ENCODE data around the gene RAD50.

Gene RAD50

DNA sequence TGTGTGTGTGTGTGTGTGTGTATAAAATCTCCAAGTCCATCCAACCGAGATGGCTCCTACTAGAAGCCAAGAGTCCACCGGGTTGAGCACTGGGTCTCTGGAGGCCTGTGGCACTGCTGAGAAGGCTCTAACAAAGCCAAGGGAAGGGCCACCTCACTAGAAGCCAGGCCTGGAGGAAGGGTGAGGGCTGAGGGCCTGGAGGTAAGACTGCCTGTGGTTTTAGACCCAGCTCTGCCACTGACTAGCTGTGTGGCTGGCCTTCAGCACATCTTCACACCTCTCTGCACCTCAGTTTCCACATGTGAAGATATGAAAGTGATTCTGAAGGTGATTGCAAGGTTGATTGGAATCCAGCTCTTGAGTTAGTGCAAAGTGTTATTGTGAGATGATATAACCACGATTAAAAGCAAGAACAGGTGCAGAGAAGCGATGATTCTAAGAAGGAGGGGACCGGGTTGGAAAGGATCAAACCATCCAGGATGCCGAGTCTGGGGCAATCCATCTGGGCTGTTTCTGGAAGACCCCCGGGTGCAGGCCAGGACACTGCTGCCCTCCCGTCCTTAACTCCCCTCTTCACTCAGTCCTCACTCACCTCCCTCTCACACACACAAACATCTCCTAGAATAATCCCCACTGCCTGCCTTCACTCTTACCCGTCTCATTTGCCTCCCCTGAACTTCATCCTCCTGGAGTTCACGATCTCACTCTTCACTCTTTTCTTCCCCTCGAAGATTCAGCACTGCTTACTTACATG, 119.3 kb downstream of the RAD50 start:
- no peaks in the 10 kb centered on the region for H3K4me1 Mint-ChIP-seq (ENCODE audit: low read depth)
- H3K27me3 Mint-ChIP-seq = no peaks in the 10 kb centered on the region
- H3K27ac Mint-ChIP-seq = no peak overlapping the region
- intact Hi-C loops (cut with micrococcal nuclease) = no loop called here
- no peak overlapping the region for H3K4me3 Mint-ChIP-seq
- no peaks in the 10 kb centered on the region for H3K36me3 Mint-ChIP-seq (ENCODE audit: low read depth)
- H3K9me3 Mint-ChIP-seq = no peaks in the 10 kb centered on the region

DNA sequence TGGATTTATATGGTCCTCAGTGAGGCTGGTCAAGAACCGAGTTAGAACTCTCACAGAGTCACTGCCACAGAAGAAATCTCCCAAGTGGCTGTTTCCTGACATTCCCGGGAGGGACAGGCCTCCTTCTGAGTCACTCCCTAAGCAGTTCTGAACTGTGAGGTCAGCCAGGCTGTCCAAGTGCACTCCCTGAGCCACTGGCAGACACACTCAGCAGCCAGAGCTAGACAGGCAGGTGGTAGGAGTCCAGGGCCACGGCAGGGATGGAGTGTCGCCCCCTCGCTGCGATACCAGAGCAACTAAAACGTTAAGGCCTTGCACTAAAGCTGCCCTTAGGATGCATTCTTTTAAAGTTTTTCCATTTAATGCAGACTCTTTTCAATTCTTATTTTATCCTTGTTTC, 120.4 kb downstream of the RAD50 start:
- no peak overlapping the region for H3K4me3 Mint-ChIP-seq
- H3K27ac Mint-ChIP-seq = no peak overlapping the region
- H3K27me3 Mint-ChIP-seq = no peaks in the 10 kb centered on the region
- no peaks in the 10 kb centered on the region for H3K36me3 Mint-ChIP-seq (ENCODE audit: low read depth)
- H3K4me1 Mint-ChIP-seq (ENCODE audit: low read depth) = no peaks in the 10 kb centered on the region
- H3K9me3 Mint-ChIP-seq = no peaks in the 10 kb centered on the region
- intact Hi-C loops (cut with micrococcal nuclease) = no loop called here

DNA sequence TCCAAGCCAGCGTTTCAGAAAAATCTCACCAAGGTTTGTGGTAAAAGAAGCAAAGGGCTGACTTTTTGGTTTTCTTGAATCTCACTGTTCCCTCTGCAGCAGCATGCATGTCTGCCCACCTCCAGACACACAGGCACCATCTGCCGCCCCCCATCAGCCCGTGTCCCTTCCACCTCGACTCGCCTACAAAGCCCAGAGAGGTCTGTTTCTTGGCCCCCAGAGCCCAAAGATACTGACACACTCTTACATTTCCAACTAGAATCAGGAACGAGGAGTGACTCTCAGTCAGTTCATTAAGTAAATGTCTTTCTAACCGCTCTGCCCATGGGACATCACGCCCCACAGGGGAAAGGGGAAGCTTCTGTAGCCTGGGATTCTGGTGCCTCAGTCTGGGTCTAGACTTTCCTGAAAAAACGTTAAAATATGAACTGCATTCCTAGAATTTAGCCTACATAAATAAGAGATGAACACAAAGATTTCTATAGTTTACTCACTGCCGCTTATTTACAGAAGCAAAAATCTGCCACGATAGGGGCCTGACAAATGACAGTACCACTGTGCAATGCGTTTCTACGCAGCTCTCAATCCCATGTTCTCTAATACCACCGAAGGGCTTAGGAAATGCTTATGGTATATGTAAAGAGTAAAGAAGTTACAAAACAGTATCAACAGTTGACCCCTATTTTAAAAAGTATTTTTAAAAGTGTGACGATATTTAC, 121.1 kb downstream of the RAD50 start:
- intact Hi-C loops (cut with micrococcal nuclease) = no loop called here
- no peaks in the 10 kb centered on the region for H3K9me3 Mint-ChIP-seq

DNA sequence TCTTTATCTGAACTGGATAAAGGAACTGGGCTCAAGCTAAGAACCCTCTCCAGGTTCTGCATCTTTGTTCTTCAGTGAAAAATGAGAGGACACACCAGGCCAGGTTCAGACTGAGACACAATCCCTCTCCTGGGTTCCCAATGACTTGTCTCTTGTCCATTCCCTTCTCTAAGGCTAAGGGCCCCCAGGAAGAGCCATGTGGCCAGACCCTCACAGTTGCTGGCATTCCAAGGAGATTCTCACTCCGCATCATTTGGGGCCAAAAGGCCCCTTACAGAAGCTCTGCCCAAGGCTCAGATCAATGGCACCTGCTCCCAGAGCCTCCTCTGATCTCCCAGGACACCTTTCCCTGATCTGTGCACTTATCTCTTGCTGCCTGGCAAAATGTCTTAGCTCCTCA, 122.0 kb downstream of the RAD50 start:
- Mint-ChIP-seq H3K27ac (no peak overlapping the region), H3K27me3 (no peaks in the 10 kb centered on the region), H3K4me3 (no peak overlapping the region), H3K4me1 (ENCODE audit: low read depth) (no peaks in the 10 kb centered on the region), H3K9me3 (no peaks in the 10 kb centered on the region), H3K36me3 (ENCODE audit: low read depth) (no peaks in the 10 kb centered on the region)
- intact Hi-C loops (cut with micrococcal nuclease) = no loop called here

More for the DNA sequence above, 121.1 kb downstream of the RAD50 start:
- H3K27ac Mint-ChIP-seq = no peak overlapping the region
- no peaks in the 10 kb centered on the region for H3K27me3 Mint-ChIP-seq
- H3K4me1 Mint-ChIP-seq (ENCODE audit: low read depth) = no peaks in the 10 kb centered on the region
- H3K4me3 Mint-ChIP-seq = no peak overlapping the region
- no peaks in the 10 kb centered on the region for H3K36me3 Mint-ChIP-seq (ENCODE audit: low read depth)

DNA sequence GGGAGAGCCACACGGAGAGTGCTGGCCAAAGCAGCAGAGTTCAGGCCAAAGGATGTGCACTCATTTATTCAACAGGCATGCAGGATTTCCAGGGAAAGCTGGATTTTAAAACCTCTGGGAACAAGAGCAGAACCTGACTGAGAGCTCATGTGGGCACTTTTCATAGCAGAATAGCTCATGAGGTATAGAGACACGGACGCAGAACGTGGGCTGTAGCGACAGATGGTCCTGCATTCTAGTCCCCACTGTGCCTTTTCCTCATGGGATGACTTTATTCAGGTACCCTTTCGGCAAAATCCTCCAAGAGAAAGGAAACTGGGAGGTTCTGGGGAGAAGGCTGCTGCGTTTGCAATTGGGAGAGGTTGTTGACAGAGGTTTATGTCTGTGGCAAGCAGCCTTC, 122.4 kb downstream of the RAD50 start:
- no peaks in the 10 kb centered on the region for H3K4me1 Mint-ChIP-seq (ENCODE audit: low read depth)
- H3K9me3 Mint-ChIP-seq = no peaks in the 10 kb centered on the region
- intact Hi-C loops (cut with micrococcal nuclease) = no loop called here
- no peak overlapping the region for H3K27ac Mint-ChIP-seq
- no peaks in the 10 kb centered on the region for H3K36me3 Mint-ChIP-seq (ENCODE audit: low read depth)
- H3K4me3 Mint-ChIP-seq = no peak overlapping the region
- H3K27me3 Mint-ChIP-seq = no peaks in the 10 kb centered on the region

DNA sequence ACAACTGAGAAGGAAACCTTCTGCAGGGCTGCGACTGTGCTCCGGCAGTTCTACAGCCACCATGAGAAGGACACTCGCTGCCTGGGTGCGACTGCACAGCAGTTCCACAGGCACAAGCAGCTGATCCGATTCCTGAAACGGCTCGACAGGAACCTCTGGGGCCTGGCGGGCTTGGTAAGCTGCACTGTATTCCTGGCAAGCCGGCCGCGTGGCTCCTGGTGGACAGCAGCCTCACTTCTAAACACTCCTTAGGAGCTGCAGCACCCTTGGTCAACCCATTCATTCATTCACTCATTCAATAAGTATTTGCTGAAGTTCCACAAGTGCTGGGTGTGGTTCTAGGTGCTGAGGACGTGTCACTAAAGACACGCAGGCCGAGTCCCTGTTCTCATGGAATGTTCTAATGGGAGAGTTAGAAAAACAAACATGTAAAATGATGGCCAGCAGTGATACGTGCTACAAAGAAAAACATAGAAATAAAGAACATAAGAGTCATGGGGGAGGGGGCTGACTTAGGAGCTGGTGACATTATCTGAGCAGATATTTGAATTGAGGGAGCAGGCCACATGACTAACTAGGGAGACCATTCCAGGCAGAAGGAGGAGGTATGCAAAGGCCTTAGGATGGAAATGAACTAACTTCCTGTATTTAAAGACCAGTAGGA, 123.1 kb downstream of the RAD50 start:
- H3K4me3 Mint-ChIP-seq = no peak overlapping the region
- no peak overlapping the region for H3K27ac Mint-ChIP-seq
- intact Hi-C loops (cut with micrococcal nuclease) = no loop called here
- H3K36me3 Mint-ChIP-seq (ENCODE audit: low read depth) = no peaks in the 10 kb centered on the region
- H3K27me3 Mint-ChIP-seq = no peaks in the 10 kb centered on the region
- H3K9me3 Mint-ChIP-seq = no peaks in the 10 kb centered on the region
- no peaks in the 10 kb centered on the region for H3K4me1 Mint-ChIP-seq (ENCODE audit: low read depth)

DNA sequence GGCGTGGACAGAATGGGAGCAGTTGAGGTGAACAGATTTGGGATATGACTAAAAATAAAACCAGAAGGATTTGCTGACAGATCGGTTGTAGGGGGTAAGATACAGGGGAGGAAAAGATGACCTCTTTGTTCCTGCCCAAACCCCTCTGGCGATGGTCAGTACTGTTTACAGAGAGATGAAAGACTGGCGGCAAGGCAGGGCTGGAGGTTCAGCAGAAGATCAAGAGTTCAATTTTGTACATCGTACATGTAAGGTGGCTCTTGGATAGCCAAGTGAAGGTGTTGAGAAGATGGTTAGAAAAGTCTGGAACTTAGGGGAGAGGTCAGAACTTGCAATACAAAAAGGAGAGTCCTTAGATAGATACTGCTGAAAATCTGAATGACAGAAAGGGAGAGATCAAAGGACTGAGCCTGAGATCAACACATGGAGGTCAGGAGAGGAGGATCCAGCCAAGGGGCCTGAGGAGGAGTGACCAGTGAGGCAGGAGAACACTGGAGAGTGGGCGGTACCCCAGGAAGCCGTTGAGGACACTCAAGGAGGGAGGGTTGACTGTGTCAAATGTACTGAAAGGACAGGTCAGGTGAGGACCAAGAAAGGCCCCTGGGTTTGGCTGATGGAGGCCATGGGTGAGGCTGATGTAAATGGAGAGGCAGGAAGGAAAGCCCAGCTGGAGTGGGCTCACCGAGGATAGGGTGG, 124.2 kb downstream of the RAD50 start:
- no peaks in the 10 kb centered on the region for H3K4me1 Mint-ChIP-seq (ENCODE audit: low read depth)
- H3K27ac Mint-ChIP-seq = no peak overlapping the region
- H3K4me3 Mint-ChIP-seq = no peak overlapping the region

DNA sequence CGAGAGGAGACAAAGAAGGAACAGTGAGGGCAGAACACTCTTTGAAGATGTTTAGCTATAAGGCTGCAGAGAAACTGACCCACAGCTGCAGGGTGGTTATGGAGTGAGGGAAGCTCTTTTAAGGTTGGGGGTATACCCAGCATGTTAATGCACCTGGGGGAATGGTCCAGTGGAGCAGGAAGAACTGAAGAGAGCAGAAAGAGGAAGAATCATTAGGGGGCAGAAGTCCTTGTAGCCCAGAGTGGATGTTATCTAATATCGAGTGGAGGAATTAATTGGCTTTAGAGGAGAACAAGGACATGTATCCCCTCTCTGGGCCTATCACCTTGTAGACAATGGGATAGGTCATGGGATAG, 124.7 kb downstream of the RAD50 start:
- H3K4me3 Mint-ChIP-seq = no peak overlapping the region
- no peaks in the 10 kb centered on the region for H3K9me3 Mint-ChIP-seq
- intact Hi-C loops (cut with micrococcal nuclease) = no loop called here
- no peaks in the 10 kb centered on the region for H3K4me1 Mint-ChIP-seq (ENCODE audit: low read depth)
- no peaks in the 10 kb centered on the region for H3K36me3 Mint-ChIP-seq (ENCODE audit: low read depth)
- H3K27ac Mint-ChIP-seq = no peak overlapping the region
- H3K27me3 Mint-ChIP-seq = no peaks in the 10 kb centered on the region

More for the DNA sequence above, 124.2 kb downstream of the RAD50 start:
- Mint-ChIP-seq H3K36me3 (ENCODE audit: low read depth) (no peaks in the 10 kb centered on the region), H3K9me3 (no peaks in the 10 kb centered on the region), H3K27me3 (no peaks in the 10 kb centered on the region)
- intact Hi-C loops (cut with micrococcal nuclease) = no loop called here

DNA sequence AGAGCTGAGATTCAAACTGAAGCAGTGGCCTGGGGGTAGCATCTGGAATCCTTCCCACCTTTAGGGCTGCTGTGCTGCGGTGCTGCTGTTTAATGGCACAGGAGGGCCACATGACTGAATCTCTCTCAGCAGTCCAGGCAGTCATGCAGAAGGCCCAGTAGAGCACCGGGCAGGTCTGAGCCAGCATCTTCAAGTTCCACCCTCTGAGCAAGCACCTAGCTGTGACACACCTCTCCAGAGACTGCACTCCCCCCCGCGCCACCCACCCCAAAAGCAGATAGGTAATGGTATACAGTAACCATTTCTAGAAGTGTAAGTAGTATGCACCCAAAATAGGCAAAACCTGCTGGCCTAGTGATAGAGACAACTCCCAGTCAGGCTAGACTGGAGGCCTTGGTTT, 125.2 kb downstream of the RAD50 start:
- intact Hi-C loops (cut with micrococcal nuclease) = no loop called here
- no peaks in the 10 kb centered on the region for H3K4me1 Mint-ChIP-seq (ENCODE audit: low read depth)
- no peaks in the 10 kb centered on the region for H3K9me3 Mint-ChIP-seq
- no peaks in the 10 kb centered on the region for H3K27me3 Mint-ChIP-seq
- no peak overlapping the region for H3K4me3 Mint-ChIP-seq
- no peak overlapping the region for H3K27ac Mint-ChIP-seq
- H3K36me3 Mint-ChIP-seq (ENCODE audit: low read depth) = no peaks in the 10 kb centered on the region

DNA sequence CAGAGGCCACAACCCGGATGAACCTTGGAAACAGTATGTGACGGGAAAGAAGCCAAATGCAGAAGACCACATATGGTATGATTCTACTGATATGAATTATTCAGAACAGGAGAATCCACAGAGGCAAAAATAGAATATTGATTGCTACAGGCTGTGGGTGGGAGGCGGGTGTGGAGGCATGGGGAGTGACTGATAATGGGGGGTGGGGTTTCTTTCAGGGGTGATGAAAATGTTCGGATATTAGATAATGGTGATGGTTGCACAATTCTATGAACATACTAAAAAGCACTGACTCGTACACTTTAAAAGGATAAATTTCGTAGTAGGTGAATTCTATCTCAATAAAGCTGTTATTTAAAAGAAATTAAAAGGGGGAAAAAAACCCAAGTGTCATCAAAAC, 127.7 kb downstream of the RAD50 start:
- no peaks in the 10 kb centered on the region for H3K27me3 Mint-ChIP-seq
- no peaks in the 10 kb centered on the region for H3K36me3 Mint-ChIP-seq (ENCODE audit: low read depth)
- H3K4me3 Mint-ChIP-seq = no peak overlapping the region
- intact Hi-C loops (cut with micrococcal nuclease) = no loop called here
- no peak overlapping the region for H3K27ac Mint-ChIP-seq
- peaks cover 17% of the 10 kb centered on the region for H3K4me1 Mint-ChIP-seq (ENCODE audit: low read depth)
- H3K9me3 Mint-ChIP-seq = no peaks in the 10 kb centered on the region

DNA sequence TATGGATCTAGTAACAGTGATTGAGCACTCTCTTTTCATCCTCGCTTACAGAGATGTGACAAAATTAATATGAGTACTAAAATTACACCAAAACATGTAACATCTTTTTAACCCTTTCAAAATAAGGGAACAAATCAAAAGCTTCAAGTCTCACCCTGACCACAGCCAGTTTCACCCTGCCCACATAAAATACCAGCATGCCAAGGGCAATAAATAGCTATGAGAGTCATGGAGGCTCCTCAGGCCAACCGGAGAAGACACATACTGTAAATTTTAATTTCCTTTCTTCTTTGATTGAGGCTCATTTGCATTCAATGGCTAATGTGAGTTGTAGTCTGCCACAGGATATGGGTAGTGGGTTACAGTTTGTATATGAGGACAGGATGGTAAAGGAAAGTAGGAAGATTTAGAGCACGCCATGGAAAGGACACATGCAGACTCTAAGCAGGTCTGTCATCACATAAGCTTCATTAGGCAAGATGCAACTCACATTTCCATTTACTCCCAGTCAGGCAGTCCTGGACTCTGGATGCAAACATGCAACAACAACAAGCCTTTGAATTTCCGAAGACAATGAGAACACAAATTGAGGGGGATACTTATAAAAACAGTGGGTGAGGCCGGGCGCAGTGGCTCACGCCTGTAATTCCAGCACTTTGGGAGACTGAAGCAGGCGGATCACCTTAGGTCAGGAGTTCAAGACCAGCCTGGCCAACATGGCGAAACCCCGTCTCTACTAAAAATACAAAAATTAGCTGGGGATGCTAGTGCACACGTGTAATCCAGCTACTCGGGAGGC, 128.3 kb downstream of the RAD50 start:
- Mint-ChIP-seq H3K4me1 (ENCODE audit: low read depth) (peaks cover 18% of the 10 kb centered on the region), H3K4me3 (no peak overlapping the region), H3K27ac (no peak overlapping the region), H3K36me3 (ENCODE audit: low read depth) (no peaks in the 10 kb centered on the region), H3K9me3 (no peaks in the 10 kb centered on the region), H3K27me3 (no peaks in the 10 kb centered on the region)
- intact Hi-C loops (cut with micrococcal nuclease) = no loop called here

DNA sequence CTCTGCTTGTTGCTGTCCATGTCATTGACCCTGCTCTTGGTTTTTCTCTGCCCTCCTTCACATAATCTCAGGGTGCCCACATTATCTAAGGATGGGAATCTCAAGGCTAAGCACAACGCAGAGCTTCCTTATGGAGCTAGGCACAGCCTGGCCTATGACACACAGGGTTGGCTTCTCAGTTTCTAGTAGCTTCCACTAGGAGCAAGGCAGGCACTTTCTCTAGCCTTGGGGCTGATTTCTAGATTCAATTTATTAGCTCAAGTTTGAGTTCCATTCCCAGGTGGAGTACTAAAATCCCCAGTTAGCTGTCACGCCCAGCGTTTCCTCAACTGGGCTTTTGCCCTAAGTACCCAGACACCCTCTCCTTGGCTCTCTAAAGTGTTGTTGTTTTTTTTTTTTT, 129.4 kb downstream of the RAD50 start:
- Mint-ChIP-seq H3K27ac (no peak overlapping the region), H3K9me3 (no peaks in the 10 kb centered on the region), H3K4me3 (no peak overlapping the region), H3K4me1 (ENCODE audit: low read depth) (peaks cover 18% of the 10 kb centered on the region), H3K27me3 (no peaks in the 10 kb centered on the region), H3K36me3 (ENCODE audit: low read depth) (no peaks in the 10 kb centered on the region)
- intact Hi-C loops (cut with micrococcal nuclease) = no loop called here

DNA sequence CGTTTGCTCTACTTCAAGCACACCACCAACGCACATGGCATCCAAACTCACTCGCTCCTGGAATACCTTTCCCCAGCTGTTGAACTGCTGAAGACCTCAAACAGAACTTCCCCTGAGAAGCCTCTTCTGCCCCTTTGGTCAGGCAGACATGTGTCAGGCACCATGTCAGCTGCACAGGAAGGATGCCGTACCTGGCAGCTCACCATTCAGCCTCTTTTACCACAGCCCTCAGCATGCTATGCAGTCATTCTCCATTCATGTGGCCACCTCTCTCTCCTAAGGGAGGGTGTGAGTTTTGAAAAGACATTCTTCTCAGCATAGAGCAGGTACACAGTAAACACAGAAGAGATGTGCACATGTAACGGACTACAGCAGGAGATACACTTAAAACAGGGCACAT, 131.2 kb downstream of the RAD50 start:
- H3K36me3 Mint-ChIP-seq (ENCODE audit: low read depth) = no peaks in the 10 kb centered on the region
- H3K4me3 Mint-ChIP-seq = no peak overlapping the region
- no peaks in the 10 kb centered on the region for H3K9me3 Mint-ChIP-seq
- H3K4me1 Mint-ChIP-seq (ENCODE audit: low read depth) = peaks cover 18% of the 10 kb centered on the region
- H3K27me3 Mint-ChIP-seq = no peaks in the 10 kb centered on the region
- intact Hi-C loops (cut with micrococcal nuclease) = no loop called here
- H3K27ac Mint-ChIP-seq = no peak overlapping the region

Measured in dendritic cell treated with granulocyte-macrophage colony-stimulating factor and Interleukin-4, amounts not matched to agents 40 ng/mL and 50 ng/mL, for 4 days (primary cell).